Gastrocnemius medialis (tissue), 4 donors: ENCODE measurements around the gene TYW1.
"Not testable (repeated sequence)": the region's sequence is repeated elsewhere in the genome, so short reads cannot be mapped to it uniquely, and the experiment has no call there.

Experiments used
- CTCF ChIP-seq, 5 experiments: fragments of 450-650 bp in 3 of 5; fragments of 200-600 bp in 2 of 5; sonication (generic) in 2 of 5; IDR thresholded peaks in 4 of 5; conservative IDR thresholded peaks in 1 of 5; 1 replicate in 4 of 5; 2 replicates in 1 of 5; pipeline ENCODE4 v1.5.1; 2016 to 2019; ENCODE audit warnings: antibody characterized with exemption in 5 of 5, mild to moderate bottlenecking in 3 of 5, moderate library complexity in 3 of 5
- POLR2A ChIP-seq, 2 donors: fragments of 450-650 bp; IDR thresholded peaks; one replicate each; pipeline ENCODE4 v1.6.1; 2017; ENCODE audit warnings: antibody characterized with exemption in 2 of 2, mild to moderate bottlenecking in 2 of 2, moderate library complexity in 2 of 2

GRCh38 chr7:67163285-67163684 is 166.7 kb downstream of the TYW1 start:
- TF ChIP-seq CTCF (IDR thresholded peaks at IDR 0.05 in 4 of 5, conservative IDR thresholded peaks at IDR 0.05 in 1 of 5); POLR2A (IDR thresholded peaks at IDR 0.05): not testable (repeated sequence)
